IPS-NIHi7 (cell line): ENCODE measurements around the gene HMBS.
"Not testable (repeated sequence)": the region's sequence is repeated elsewhere in the genome, so short reads cannot be mapped to it uniquely, and the experiment has no call there.

ENCODE experiments used
- DNase-seq: peaks from one replicate; pipeline ENCODE4 v3.0.0; 2012; ENCODE audit warnings: mixed read lengths; ENCODE audit errors: extremely low spot score

The HMBS gene

GRCh38 chr11:119084663-119085436 lies at the start of gene HMBS:
TSS of gene HMBS (plus strand) at chr11:119084881. CDS start at chr11:119085034, 153 bp downstream.
- peak; percentile 95 for DNase-seq

GRCh38 chr11:119038884-119039283 lies 45.8 kb upstream of the HMBS start:
- no peak for DNase-seq

- not testable (repeated sequence) for DNase-seq
Observed at GRCh38 chr11:119039471-119039870, 45.2 kb upstream of the HMBS start.

GRCh38 chr11:119041821-119042514 lies 42.7 kb upstream of the HMBS start:
- no peak for DNase-seq

GRCh38 chr11:119042927-119043326 lies 41.8 kb upstream of the HMBS start:
- no peak for DNase-seq

- DNase-seq = peak; percentile 48
Observed at GRCh38 chr11:119044708-119045107, 40.0 kb upstream of the HMBS start.

GRCh38 chr11:119046489-119046888 lies 38.2 kb upstream of the HMBS start:
- no peak for DNase-seq

GRCh38 chr11:119047205-119047604 lies 37.5 kb upstream of the HMBS start:
- no peak for DNase-seq

GRCh38 chr11:119048644-119049043 lies 36.0 kb upstream of the HMBS start:
- DNase-seq = no peak

- DNase-seq = no peak
Observed at GRCh38 chr11:119049081-119049480, 35.6 kb upstream of the HMBS start.

GRCh38 chr11:119051440-119052162 lies 33.1 kb upstream of the HMBS start:
- DNase-seq = no peak

GRCh38 chr11:119052163-119052814 lies 32.4 kb upstream of the HMBS start:
- DNase-seq = no peak

GRCh38 chr11:119054418-119054817 lies 30.3 kb upstream of the HMBS start:
- no peak for DNase-seq

- peak; percentile 12 for DNase-seq
Observed at GRCh38 chr11:119055901-119056300, 28.8 kb upstream of the HMBS start.

- peak; percentile 68 for DNase-seq
Observed at GRCh38 chr11:119056421-119056999, 28.2 kb upstream of the HMBS start.

- DNase-seq = peak; percentile 99
Observed at GRCh38 chr11:119057000-119057769, 27.5 kb upstream of the HMBS start, which contains the start of gene HYOU1. TSS of gene HYOU1 (minus strand) at chr11:119057205. CDS start at chr11:119056160, 1,045 bp downstream.

- not testable (repeated sequence) for DNase-seq
Observed at GRCh38 chr11:119059128-119059527, 25.6 kb upstream of the HMBS start.

- no peak for DNase-seq
Observed at GRCh38 chr11:119061256-119061655, 23.4 kb upstream of the HMBS start.

GRCh38 chr11:119062779-119063178 lies 21.9 kb upstream of the HMBS start:
- DNase-seq = no peak

- DNase-seq = peak; percentile 42
Observed at GRCh38 chr11:119065369-119065768, 19.3 kb upstream of the HMBS start.
